ENCODE data around the gene AP2M1. TPM values are rescaled to one million over a fixed set of nuclear protein-coding genes. Genes with fewer than 3 reads are reported as not detected.
A peak's percentile ranks its signal among the peaks of the same experiment; 100 is the strongest.

The AP2M1 gene
- total and polyA plus RNA-seq, 2 of the 13 experiments (the other 11 are each of a cell fraction or from before 2014, with no cell fraction given), result 126 to 146 TPM

DNA sequence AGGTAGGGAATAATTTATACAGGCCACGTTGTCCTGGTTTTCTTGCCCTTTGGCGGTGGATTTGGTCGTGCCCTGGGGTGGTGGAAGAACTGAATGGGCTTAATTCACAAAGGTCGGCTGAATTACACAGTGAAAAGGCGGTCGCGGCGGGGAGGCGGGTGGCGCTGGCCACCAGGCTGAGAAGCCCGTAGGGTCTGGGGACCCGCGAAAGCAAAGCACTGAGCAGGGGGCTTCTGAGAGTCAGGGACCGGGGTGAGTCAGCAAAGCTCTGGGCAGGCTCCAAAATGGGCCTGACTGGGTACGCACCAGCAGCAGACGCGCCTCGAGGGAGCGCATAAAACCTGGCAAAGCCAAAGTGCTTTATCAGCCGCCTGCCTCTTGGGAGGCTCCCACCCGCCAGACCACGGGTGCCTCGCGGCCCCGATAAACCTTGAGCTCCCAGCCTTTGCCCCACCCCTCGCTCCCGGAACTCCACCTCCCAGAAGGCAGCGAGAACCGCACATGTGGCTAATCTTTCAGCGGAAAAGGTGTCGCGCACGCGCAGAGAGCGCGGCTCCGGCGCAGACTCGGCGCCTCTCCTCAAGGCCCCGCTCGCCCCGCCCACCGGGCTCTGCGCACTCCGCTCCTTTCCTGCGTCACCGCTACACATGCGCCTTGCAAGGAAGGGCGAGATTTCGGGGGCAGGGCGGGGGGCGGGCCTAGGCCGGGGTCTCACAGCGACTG is 11.0 kb downstream of the AP2M1 start (continued):
- TF ChIP-seq ZNF781 (CRISPR knock-in tag; IDR thresholded peaks at IDR 0.05; ENCODE audit: borderline replicate concordance, not compliant biosample characterization) (peak; percentile 38), MAFF (IDR thresholded peaks at IDR 0.05; ENCODE audit: low read depth, low read length) (no peak), ZNF138 (CRISPR knock-in tag; IDR thresholded peaks at IDR 0.05; ENCODE audit: low read depth) (no peak), ERF (CRISPR knock-in tag; IDR thresholded peaks at IDR 0.05) (peak; percentile 57; the same call in 1 of the 2 replicates), ZBTB21 (CRISPR knock-in tag; IDR thresholded peaks at IDR 0.05) (no peak; the same call in 1 of the 2 replicates), KLF6 (CRISPR knock-in tag; IDR thresholded peaks at IDR 0.05) (no peak), SP5 (CRISPR knock-in tag; IDR thresholded peaks at IDR 0.05; ENCODE audit: borderline replicate concordance, low read depth) (peak; percentile 47; the same call in 1 of the 2 replicates), ZFP82 (CRISPR knock-in tag; IDR thresholded peaks at IDR 0.05; ENCODE audit: borderline replicate concordance) (no peak), SAFB2 (CRISPR knock-in tag; IDR thresholded peaks at IDR 0.05; ENCODE audit: borderline replicate concordance, low read depth) (peak; percentile 44; the same call in 1 of the 2 replicates), HMG20B (CRISPR knock-in tag; conservative IDR thresholded peaks at IDR 0.05) (no peak), ZKSCAN1 (IDR thresholded peaks at IDR 0.05; ENCODE audit: low read length) (no peak; the same call in 1 of the 2 replicates), FOSL2 (CRISPR knock-in tag; IDR thresholded peaks at IDR 0.05) (0 out of 2 replicates have a peak, but pooled peaks have one; percentile 3), ZMYM4 (CRISPR knock-in tag; IDR thresholded peaks at IDR 0.05) (peak; percentile 68), ZSCAN9 (CRISPR knock-in tag; IDR thresholded peaks at IDR 0.05; ENCODE audit: borderline replicate concordance) (peak; percentile 81), IKZF1 (IDR thresholded peaks at IDR 0.05) (no peak), FOXK1 (CRISPR knock-in tag; IDR thresholded peaks at IDR 0.05; ENCODE audit: borderline replicate concordance, low read depth) (0 out of 2 replicates have a peak, but pooled peaks have one; percentile 53), TCF7L2 (IDR thresholded peaks at IDR 0.05; ENCODE audit: low read depth, low read length) (no peak), ZNF660 (CRISPR knock-in tag; IDR thresholded peaks at IDR 0.05; ENCODE audit: borderline replicate concordance, low read depth) (no peak)
- TF ChIP-seq, protein P1, sequence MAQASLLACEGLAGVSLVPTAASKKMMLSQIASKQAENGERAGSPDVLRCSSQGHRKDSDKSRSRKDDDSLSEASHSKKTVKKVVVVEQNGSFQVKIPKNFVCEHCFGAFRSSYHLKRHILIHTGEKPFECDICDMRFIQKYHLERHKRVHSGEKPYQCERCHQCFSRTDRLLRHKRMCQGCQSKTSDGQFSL (CRISPR knock-in tag; IDR thresholded peaks at IDR 0.05), result no peak
- TF ChIP-seq, protein P2, sequence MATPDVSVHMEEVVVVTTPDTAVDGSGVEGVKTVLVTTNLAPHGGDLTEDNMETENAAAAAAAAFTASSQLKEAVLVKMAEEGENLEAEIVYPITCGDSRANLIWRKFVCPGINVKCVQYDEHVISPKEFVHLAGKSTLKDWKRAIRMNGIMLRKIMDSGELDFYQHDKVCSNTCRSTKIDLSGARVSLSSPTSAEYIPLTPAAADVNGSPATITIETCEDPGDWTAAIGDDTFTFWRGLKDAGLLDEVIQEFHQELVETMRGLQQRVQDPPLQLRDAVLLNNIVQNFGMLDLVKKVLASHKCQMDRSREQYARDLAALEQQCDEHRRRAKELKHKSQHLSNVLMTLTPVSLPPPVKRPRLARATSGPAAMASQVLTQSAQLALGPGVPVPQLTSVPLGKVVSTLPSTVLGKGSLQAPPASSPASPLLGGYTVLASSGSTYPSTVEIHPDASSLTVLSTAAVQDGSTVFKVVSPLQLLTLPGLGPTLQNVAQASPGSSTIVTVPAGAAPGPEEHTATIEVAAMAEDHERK (CRISPR knock-in tag; IDR thresholded peaks at IDR 0.05; ENCODE audit: low read depth), result peak; percentile 61; the same call in 1 of the 2 replicates
- TF ChIP-seq, protein P3, sequence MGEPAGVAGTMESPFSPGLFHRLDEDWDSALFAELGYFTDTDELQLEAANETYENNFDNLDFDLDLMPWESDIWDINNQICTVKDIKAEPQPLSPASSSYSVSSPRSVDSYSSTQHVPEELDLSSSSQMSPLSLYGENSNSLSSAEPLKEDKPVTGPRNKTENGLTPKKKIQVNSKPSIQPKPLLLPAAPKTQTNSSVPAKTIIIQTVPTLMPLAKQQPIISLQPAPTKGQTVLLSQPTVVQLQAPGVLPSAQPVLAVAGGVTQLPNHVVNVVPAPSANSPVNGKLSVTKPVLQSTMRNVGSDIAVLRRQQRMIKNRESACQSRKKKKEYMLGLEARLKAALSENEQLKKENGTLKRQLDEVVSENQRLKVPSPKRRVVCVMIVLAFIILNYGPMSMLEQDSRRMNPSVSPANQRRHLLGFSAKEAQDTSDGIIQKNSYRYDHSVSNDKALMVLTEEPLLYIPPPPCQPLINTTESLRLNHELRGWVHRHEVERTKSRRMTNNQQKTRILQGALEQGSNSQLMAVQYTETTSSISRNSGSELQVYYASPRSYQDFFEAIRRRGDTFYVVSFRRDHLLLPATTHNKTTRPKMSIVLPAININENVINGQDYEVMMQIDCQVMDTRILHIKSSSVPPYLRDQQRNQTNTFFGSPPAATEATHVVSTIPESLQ (CRISPR knock-in tag; conservative IDR thresholded peaks at IDR 0.05), result no peak
- TF ChIP-seq, protein P4, sequence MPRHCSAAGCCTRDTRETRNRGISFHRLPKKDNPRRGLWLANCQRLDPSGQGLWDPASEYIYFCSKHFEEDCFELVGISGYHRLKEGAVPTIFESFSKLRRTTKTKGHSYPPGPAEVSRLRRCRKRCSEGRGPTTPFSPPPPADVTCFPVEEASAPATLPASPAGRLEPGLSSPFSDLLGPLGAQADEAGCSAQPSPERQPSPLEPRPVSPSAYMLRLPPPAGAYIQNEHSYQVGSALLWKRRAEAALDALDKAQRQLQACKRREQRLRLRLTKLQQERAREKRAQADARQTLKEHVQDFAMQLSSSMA (CRISPR knock-in tag; IDR thresholded peaks at IDR 0.05), result no peak; the same call in 1 of the 2 replicates
